Measurements from ENCODE around the gene NACAD.

- TF ChIP-seq EZH2 (IDR thresholded peaks at IDR 0.05; ENCODE audit: borderline replicate concordance, low read depth, low read length, severe bottlenecking) (no peak), CTCF (IDR thresholded peaks at IDR 0.05; ENCODE audit: borderline replicate concordance, extremely low read depth, low read length, poor library complexity, severe bottlenecking) (no peak)
These were observed 14.8 kb downstream of the NACAD start for GRCh38 chr7:45073786-45074527.
